ENCODE results near the gene MIXL1. TPM values are rescaled to one million over a fixed set of nuclear protein-coding genes. Genes with fewer than 3 reads are reported as not detected.
"Not testable (repeated sequence)": the region's sequence is repeated elsewhere in the genome, so short reads cannot be mapped to it uniquely, and the experiment has no call there.

Gene MIXL1
- total RNA-seq, 1 donor from 2014 or later = not detected

DNA sequence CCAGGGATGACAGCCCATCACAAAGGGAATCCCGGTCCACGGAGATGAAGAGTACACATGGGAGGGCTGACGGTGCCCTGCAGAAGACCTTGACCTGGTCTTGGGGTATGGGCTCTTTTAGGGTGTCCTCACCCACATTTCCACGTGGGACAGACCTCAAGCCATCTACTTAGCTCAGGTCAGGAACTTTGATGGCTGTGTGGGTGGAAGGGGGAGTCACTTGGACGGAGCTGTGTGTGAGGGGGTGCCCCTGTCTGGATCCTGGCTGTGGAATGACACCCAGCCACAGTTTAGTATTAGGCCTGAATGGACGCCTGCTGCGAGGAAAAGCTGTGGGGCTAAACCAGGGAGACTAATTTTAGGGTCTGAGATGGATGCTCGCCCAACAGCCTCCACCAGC, 10.9 kb upstream of the MIXL1 start:
- no peak for DNase-seq (ENCODE audit: low read depth, low spot score)

DNA sequence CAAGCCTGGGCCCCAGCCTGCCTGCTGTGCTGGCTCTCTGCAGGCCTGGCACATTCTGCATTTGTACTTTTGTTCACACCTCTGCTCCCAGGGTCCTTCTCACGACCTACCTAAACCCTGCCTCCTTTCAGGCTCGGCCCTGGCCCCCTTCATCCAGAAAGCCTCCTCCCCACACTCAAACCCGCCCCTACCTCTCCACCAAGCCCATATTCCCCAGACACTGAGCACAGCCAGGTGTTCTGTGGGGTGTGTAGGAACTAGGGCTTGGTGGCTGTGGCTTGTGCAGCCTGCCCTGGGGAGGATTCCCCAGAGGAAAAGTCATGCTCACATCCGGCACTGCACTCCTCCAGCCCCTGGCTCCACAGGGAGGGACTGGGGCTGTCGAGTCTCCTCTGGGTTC, 8.2 kb upstream of the MIXL1 start:
- DNase-seq (ENCODE audit: low read depth, low spot score) = no peak

DNA sequence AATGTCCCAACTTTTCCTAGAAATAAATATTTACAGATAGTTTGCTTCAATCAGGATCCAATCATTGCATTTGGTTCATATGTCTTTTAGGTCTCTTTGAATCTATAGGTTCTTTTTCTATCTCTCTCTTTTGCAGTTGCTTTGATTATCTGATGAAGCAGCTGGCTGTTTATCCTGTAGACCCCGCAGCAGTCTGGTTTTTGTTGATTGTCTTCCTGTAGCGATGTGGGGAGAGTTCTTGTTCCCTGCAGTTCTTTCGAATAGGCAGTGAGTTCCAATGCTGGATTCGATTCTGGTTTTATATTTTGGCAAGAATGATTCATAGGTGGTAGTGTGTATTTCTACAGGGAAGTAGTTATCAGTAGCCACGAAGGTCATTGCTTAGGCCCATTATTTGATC, 7.4 kb upstream of the MIXL1 start:
- DNase-seq (ENCODE audit: low read depth, low spot score) = no peak

DNA sequence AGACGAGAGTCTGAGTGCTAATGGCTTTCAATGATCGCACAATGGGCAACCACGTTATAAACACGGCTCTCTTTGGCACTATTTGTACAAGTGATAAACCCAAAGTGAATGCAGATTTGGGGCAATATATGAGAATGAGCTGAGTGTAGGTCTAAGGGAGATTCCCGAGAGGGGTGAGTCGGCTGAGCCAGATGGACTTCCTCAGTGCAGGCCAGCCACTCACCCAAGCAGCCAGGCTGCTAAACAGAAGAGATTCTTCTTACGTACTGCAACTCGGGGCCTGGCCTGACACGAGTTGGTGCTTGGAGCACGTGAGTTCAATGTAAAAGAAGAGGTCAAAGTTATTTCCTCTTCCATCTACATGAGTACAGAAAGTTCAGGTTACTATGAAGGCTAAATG, 6.2 kb upstream of the MIXL1 start:
- no peak for DNase-seq (ENCODE audit: low read depth, low spot score)

DNA sequence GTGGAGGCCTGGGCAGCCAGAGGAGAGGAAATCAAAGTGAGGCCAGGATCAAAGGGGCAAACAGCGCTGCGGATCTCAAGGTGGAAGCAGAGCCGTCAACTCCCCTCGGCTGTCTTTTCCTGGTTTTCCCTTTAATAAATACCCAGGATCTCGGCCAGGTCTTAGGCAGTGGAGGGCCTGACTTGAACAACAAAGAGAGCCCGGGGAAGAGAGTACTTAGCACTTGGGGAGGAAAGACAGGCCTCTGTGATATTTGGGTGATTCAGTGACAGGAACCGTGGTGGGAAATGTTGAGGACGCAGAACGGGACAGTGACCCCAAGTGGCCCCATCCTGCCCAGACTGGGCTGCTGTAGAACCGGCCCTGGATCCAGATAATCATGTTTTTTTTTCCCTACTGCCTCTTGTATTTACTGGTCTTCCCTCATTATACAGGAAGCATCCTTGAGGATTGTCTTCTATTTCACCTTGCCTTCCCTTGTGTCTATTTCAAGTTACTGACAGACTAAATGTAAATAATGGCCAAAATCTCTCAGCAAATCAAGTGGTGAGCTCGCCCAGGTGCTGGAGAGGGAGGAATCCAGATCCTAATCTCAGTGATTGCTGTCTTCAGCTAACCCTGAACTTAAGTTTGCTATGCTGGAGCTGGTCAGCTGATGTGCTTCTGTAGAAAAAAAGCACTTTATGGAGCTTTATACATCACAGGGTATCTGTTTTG, 2.8 kb upstream of the MIXL1 start:
- no peak for DNase-seq (ENCODE audit: low read depth, low spot score)

DNA sequence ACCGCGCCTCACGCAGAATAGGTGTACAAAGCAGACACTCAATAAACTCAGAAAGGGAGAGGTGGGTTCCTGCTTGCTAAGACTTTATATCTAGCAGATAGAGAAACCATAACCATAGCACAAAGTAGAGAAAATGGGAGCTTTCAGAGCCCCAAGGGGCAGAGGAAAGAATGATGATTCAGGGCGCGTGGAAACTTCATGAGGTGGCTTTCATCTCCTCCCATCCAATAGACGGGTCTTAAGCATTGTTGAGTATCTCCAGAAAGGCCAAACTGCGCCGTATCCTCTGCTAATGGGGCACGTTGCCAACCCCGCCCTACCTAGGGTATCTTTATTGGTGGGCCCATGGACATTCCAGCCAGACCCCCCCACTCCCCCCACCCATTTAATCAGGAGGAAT, 778 bp upstream of the MIXL1 start:
- DNase-seq (ENCODE audit: low read depth, low spot score) = no peak

DNA sequence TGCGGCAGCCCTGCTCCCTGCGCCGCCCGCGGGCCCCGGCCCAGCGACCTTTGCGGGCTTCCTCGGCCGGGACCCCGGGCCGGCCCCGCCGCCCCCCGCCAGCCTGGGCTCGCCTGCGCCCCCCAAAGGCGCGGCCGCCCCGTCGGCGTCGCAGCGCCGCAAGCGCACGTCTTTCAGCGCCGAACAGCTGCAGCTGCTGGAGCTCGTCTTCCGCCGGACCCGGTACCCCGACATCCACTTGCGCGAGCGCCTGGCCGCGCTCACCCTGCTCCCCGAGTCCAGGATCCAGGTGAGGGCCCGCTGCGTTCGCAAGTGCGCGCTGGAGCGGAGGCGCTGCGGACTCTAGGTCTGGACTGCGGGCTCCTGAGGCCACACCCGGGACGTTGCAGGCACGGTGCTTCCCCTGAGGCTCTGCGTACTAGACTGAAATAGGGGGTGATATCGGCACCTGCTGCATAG, 351 bp downstream of the MIXL1 start:
- no peak for DNase-seq (ENCODE audit: low read depth, low spot score)

DNA sequence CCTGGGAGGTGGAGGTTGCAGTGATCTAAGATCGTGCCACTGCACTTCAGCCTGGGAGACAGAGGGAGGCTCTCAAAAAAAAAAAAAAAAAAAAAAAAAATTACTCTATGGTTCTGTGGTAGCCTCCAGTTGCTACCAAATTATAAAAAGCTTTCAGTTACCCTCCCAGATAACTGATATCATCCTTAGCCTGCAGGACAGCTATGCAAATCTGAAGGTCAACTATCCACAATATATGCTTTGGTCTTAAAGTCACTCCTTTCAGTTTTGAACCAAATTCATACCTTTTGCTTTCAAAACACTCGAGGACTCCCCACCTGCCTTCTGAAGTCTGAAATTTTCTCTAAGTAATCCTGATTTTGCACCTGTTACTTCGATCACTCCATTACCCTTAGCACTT, 3.1 kb downstream of the MIXL1 start:
- DNase-seq (ENCODE audit: low read depth, low spot score) = no peak

DNA sequence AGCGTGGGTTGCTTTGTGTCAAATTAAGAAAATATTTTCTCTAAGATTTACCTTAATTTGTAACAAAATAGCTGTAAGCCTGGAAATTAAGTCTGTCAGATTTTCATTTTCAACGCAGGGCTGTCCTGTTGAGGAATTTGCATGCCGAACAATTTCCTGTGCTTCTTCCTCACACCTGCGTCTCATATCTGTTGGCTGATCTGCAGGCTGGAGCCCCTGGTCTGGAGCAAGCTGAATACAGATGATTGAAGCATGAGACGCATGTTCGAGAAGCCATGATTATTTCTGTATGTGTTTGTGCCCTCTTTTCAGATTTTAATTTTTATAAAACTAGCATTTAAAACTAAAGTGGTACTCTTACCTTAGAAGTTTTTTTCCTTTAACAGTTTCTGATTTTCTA, 9.8 kb downstream of the MIXL1 start:
- no peak for DNase-seq (ENCODE audit: low read depth, low spot score)

DNA sequence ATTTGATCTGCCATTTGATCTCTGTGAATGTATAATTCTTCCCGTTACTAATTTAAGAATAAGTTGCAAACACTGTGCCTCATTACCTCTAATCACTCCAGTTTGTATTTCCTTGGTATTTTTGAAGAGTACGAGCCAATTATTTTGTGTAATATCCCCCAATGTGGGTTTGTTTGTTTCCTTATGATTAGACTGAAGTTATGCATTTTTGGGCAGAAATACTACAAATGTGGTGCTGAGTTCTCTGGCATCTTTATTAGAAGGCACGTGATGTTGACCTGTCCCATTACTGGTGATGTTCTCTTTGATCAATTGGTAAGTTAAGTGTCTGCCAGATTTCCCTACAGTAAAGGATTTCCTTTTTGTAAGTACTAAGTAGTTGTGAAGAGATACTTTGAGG, 10.3 kb downstream of the MIXL1 start:
- DNase-seq (ENCODE audit: low read depth, low spot score) = no peak

DNA sequence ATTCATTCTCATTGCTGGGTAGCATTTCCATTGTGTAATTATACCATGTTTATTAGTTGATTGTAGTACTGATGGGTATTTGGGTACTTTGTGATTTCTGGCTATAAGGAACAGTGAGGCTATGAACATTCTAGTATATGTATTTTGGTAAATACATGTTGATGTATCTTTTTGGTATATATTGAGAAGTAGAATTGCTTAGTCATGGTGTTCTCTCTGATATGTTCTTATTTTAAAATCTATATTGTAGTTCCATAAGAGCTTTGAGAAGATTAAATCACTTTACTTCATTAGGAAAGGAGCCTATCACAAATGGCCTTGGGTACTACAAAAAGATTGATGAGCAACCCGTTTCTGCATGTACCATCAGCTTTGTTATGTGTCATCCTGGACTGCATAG, 13.4 kb downstream of the MIXL1 start:
- no peak for DNase-seq (ENCODE audit: low read depth, low spot score)

DNA sequence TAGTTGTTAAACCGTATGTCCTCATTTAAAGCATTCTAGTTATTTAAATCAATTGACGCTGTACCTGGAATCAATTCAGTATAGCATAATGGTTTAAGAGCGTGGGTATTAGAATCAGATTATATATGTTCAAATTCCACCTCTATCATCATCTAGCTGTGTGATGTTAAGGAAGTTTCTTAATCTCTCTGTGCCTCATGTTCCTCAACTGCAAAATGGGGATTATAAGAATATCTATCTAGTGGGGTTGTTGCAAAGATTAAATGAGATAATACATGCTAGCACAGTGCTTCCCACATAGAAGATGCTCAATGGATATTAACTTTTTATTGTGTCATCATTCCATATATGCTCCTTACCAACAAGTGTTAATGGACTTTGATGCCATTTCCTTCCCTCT, 16.0 kb downstream of the MIXL1 start:
- no peak for DNase-seq (ENCODE audit: low read depth, low spot score)

DNA sequence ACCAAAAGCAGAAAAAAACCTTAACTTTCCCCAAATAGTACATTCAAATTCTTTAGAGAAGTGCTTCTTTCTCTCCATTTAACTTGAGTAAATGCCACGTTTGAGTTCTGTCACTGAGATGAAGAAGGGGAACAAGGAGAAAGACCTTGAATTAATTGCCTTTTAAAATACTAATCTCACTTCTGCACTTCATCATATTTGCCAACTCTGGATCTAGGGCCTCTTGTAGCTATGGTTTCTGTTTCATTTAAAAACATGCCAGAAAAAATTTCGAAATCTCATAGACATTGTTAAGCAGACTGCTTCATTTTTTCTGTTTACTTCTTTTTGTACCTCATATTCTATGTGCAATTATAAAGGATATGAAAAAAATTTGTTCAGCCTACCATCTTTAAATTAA, 24.6 kb downstream of the MIXL1 start:
- no peak for DNase-seq (ENCODE audit: low read depth, low spot score)

DNA sequence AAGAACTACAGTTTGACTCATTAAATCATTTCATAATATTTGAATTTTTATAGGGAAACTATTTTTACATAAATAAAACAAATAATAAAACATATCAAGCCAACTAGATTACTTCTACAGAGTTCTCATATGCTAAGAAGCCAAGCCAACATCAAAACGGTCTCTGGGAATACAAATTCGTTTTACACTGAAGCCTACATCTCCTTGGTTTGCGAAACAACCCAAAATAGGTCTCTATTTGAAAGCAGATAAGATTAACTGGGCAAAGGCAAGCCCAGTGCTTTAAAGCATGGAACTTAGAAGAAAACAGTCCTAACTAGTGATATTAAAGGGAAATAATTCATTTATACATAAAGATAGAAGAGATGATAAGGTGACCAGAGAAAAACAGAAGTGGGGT, 25.3 kb downstream of the MIXL1 start:
- no peak for DNase-seq (ENCODE audit: low read depth, low spot score)

DNA sequence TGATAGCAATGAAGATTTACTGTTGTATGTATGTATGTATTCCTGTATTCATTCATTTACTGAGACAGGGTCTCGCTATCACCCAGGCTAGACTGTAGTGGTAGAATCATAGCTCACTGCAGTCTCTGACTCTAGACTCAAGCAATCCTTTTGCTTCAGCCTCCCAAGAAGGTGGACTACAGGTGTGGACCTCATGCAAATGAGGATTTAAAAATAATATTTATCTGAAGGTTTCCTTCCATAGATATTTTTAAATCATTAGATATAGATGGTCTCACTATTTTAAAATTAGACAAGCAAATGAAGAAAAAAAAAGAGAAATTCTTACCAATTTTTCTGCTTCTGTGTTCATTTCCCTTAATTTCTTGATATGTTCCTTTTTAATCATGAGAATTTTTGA, 27.0 kb downstream of the MIXL1 start:
- DNase-seq (ENCODE audit: low read depth, low spot score) = no peak

DNA sequence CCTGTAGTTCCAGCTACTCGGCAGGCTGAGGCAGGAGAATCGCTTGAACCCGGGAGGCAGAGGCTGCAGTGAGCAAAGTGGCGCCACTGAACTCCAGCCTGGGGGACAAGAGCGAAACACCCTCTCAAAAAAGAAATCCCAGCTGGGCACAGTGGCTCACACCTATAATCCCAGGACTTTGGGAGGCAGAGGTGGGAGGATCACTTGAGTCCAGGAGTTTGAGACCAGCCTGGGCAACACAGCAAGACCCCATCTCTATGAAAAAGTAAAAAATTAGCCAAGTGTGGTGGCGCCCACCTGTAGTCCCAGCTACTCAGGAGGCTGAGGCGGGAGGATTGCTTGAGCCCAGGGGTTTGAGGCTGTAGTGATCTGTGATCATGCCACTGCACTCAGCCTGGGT, 29.4 kb downstream of the MIXL1 start:
- DNase-seq (ENCODE audit: low read depth, low spot score) = not testable (repeated sequence)

DNA sequence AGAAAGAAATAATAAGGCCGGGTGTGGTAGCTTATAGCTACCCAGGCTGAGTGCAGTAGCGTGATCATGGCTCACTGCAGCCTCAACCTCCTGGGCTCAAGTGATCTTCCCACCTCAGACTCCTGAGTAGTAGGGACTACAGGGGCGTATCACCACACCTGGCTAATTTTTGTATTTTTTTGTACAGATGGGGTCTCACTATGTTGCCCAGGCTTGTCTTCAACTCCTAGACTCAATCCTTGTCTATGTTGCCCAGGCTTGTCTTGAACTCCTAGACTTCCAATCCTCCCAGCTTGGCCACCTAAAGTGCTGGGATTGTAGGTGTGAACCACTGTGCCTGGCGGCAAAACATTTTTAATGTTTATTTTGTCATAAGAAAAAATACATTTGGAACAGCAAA, 30.5 kb downstream of the MIXL1 start:
- no peak for DNase-seq (ENCODE audit: low read depth, low spot score)

DNA sequence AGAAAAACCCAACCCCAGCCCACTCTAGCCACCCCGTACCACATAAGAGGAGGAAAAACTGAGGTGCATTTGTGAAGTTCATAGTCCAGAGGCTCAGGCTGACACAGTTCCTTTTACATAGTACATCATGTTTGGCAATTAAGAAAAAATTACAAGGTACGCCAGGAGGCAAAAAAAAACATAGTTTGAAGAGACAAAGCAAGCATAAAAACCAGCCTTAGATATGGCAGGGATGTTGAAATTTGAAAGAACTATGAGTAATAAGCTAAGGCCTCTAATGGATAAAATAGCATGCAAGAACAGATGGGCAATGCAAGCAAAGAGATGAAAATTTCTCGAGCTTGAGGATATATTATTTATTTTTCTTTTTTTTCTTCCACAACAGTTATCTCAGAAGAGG, 31.9 kb downstream of the MIXL1 start:
- DNase-seq (ENCODE audit: low read depth, low spot score) = no peak

DNA sequence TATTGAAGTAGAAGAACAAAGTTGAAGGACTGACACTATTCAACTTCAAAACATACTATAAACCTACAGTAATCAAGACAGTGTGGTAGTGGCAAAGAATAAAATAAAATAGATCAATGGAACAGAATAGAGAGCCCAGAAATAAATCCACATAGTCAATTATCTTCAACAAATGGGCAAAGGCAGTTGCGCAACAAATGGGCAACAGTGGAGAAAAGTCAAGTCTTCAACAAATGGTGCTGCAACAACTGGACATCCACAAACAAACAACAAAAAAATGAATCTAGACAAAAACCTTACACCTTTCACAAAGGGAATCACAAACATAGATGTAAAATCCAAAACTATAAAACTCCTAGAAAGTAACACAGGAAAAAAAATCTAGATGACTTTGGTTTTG, 38.4 kb downstream of the MIXL1 start:
- no peak for DNase-seq (ENCODE audit: low read depth, low spot score)

DNA sequence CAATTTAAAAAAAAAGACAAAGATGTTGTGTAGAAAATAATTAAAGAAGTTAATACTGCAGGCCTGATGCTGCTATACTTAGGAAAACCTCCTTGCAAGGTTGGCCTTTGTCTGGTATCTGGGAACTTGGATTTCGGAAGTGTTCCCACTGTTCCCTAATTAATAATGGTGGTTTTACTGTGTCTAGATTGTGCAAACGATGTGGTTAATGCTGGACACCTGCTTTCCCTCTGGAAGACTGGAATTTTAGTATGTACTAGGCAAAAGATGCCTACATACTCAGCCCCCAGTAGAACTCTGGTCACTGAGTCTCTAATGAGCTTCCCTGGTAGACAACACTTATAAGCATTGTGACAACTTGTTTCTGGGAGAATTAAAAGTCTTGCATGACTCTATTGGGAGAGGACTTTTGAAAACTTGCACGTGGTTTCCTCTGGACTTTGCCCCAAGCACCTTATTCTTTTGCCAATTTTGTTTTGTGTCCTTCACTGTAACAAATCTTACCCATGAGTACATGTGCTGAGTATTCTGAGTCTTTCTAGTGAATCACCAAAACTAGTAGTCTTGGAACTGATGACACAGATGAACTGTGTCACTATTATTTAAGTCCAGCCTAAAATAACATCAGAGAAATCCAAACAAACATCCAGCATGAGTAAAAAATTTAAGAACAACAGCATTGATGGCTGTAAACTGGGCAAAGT, 45.1 kb downstream of the MIXL1 start:
- no peak for DNase-seq (ENCODE audit: low read depth, low spot score)

DNA sequence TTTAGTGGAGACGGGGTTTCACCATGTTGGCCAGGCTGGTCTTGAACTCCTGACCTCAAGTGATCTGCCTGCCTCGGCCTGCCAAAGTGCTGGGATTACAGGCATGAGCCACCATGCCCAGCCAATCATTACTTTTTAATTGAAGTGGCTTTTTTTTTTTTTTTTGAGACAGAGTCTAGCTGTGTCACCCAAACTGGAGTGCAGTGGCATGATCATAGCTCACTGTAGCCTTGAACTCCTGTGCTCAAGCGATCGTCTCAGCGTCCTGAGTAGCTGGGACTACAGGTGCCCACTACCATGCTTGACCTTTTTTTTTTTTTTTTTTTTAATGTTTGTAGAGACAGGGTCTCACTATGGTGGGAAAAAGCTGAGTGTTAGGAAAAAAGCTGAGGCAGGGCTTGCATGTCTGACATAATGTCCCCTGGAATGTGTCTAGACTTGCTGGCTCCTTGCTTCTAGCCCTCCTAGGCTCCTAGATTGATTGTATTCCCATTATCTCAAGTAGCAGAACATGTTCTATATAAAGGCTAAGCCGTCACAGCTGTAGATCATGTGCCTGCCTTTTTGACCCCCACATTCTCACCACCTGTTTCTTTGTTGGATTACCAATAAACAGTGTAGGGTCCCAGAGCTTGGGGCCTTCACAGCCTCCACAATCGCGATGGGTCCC, 48.9 kb downstream of the MIXL1 start:
- DNase-seq (ENCODE audit: low read depth, low spot score) = not testable (repeated sequence)

DNA sequence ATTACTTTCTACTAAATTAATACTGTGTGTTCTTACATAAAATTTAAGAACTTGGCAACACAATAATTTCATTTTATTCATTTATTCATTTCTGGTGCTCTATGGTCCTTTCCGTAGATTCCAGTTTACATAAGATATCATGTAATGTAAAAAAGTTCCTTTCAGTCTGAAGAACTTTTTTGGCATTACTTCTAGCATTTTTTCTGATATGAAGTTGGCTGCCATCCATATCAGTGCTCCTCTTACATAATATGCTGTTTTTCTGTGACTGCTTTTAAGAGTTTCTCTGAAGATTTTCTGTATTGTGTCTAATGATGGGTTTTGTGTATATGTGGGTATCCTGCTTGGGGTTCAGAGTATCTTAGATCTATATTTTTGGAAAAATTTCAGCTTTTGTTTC, 50.7 kb downstream of the MIXL1 start:
- no peak for DNase-seq (ENCODE audit: low read depth, low spot score)

All from pulmonary artery endothelial cell (primary cell).